Measurements from ENCODE around the gene CRACDL. TPM values are rescaled to one million over a fixed set of nuclear protein-coding genes. Genes with fewer than 3 reads are reported as not detected.
"Not testable (repeated sequence)": the region's sequence is repeated elsewhere in the genome, so short reads cannot be mapped to it uniquely, and the experiment has no call there.

Gene CRACDL
- total RNA-seq, 1 experiment from 2014 or later = 0.22 TPM

GRCh38 chr2:98759338-98759737 lies 176.7 kb downstream of the CRACDL start:
- no peak for DNase-seq (ENCODE audit: extremely low read depth, low read depth)

GRCh38 chr2:98757904-98758421 lies 178.1 kb downstream of the CRACDL start:
- DNase-seq (ENCODE audit: extremely low read depth, low read depth) = no peak

DNA sequence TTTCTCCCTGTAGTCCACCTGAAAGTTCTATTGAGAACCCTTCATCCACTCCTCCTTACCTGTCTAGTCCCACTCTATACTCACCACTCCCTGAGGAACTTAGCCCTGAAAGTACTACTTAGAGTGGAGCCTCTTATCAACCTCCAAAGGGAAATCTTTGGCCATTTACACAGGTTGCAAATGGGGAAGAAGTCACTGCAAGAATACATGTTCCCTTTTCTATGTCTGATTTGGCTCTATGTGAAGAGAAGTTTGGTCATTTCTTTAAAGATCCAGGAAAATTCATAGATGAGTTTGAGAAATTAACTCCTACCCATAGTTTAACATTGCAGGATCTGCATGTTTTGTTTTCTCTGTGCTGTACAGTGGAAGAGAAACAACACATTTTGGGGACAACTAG lies 182.2 kb downstream of the CRACDL start:
- no peak for DNase-seq (ENCODE audit: extremely low read depth, low read depth)

GRCh38 chr2:98752711-98753110 lies 183.3 kb downstream of the CRACDL start:
- DNase-seq (ENCODE audit: extremely low read depth, low read depth) = not testable (repeated sequence)

DNA sequence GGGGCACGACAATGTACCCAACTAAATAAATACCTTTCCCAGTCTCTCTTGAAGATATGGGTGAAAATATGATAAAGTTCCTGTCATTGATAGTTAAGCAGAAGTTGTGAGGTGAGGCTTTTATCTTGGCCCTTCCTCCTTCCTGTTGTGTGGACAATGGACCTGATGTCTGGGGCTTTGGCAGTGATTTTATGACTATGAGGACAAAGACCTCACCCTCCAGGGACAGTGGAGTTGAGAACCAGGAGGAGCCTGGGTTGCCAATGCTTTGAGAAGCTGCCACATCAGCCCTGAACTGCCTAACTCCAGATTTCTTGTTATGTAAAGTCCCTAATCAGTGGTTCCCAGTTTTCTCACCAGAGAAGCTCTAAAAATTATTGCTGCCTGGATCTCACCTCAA lies 184.3 kb downstream of the CRACDL start:
- DNase-seq (ENCODE audit: extremely low read depth, low read depth) = no peak

- DNase-seq (ENCODE audit: extremely low read depth, low read depth) = no peak
Measured at GRCh38 chr2:98750593-98751282, 185.3 kb downstream of the CRACDL start.

GRCh38 chr2:98749066-98749450 lies 187.0 kb downstream of the CRACDL start:
- DNase-seq (ENCODE audit: extremely low read depth, low read depth) = no peak

DNA sequence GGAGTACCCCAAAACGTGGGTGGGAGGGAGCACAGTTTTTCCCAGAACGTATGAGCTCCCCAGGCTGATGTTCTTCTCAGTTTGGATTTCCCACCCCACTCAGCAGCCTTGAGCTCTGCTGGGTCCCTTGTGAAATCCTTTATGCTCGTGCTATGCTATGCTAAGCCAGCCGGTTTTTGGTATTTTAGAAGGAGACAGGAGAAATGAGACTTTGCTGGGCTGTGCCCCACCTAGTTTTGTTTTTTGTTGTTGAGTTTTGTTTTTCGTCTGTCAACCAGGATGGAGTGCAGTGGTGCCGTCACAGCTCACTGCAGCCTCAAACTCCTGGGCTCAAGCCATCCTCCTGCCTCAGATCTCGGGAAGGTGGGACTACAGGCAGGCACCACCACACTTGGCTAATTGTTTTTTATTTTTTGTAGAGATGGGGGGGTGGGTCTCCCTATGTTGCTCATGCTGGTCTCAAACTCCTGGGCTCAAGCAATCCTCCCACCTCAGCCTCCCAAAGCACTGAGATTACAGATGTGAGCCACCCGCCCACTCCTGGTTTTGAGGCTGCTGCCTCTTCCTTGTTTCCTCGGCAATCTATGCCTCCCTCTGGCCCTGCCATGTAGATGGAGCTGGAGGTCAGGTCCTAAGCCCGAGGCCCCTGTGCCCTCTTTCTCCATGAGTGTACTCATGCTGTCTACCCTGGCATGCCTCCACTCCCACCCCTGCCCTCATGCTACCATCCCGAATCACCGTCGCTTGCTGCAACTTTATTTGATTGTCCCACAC lies 187.5 kb downstream of the CRACDL start:
- no peak for DNase-seq (ENCODE audit: extremely low read depth, low read depth)

DNA sequence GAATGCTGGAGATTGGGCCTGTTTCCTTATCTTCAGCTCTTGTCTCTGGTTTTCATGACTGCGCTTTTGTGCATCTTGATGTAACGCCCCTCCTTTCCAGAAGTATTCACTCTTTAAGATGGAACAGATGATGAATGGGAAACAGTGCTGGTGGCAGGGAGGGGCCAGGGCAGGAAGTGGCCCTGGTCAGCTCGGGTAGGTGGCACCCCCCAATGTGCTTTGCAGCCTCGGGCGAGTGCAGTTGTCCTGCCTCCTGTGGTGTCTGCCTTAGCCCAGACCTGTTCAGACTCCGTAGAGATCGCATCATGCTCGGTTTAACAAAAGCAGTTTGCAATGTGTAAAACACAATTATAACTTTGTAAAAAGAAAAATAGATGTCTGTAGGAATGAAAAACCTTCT lies 188.1 kb downstream of the CRACDL start:
- no peak for DNase-seq (ENCODE audit: extremely low read depth, low read depth)

GRCh38 chr2:98746426-98746825 lies 189.6 kb downstream of the CRACDL start:
- no peak for DNase-seq (ENCODE audit: extremely low read depth, low read depth)

DNA sequence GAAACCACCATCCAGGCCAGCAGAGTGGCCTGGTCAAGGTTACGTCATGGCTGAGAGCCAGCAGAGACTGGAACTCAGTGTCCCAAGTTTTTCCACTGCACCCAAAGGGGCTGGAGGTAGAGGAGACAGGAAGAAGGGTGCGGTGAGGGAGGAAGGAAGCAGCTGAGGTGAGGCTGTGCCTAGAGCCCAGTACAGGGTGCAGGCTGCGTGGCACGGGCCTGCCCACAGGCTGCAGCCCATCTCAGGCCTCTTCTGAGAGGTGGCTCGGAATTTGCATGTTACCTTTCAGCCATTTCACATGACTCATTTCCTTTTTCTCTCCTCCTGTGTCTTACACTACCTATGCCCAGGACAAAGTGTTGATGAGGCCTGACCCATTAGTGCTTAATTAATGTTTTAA lies 191.4 kb downstream of the CRACDL start:
- DNase-seq (ENCODE audit: extremely low read depth, low read depth) = no peak

Small RNA genes within 50 kb of the gene (small RNA-seq; reads per million reads assigned to genes)
- gene RNU4-84P = 0.02 to 0.06 reads per million in 2 experiments
- 0.04 to 0.06 reads per million in 2 experiments for gene RNU7-46P

Other genes with a start within 250 kb of the CRACDL start
- 1.1 and 2.7 TPM in 2 replicates for gene MGAT4A, start 205.1 kb downstream of the CRACDL start, total RNA-seq (2014; rRNA removed; shearing (Covaris generic))
- 0.27 TPM in 1 of 2 replicates, not detected in the other for gene C2orf15, start 205.5 kb upstream of the CRACDL start, total RNA-seq (2014; rRNA removed; shearing (Covaris generic))
- gene TSGA10, start 218.7 kb upstream of the CRACDL start, total RNA-seq (2014; rRNA removed; shearing (Covaris generic)) = 8.1 and 9.2 TPM in 2 replicates
- gene LIPT1, start 218.7 kb upstream of the CRACDL start, total RNA-seq (2014; rRNA removed; shearing (Covaris generic)) = 18.6 and 20.6 TPM in 2 replicates
- gene MITD1, start 244.8 kb upstream of the CRACDL start, total RNA-seq (2014; rRNA removed; shearing (Covaris generic)) = 45.7 and 47.8 TPM in 2 replicates
- 115 and 119 TPM in 2 replicates for gene MRPL30, start 245.0 kb upstream of the CRACDL start, total RNA-seq (2014; rRNA removed; shearing (Covaris generic))

Data from NCI-H460 (cell line).